ENCODE results near the gene IQSEC1. TPM values are rescaled to one million over a fixed set of nuclear protein-coding genes. Genes with fewer than 3 reads are reported as not detected.

The IQSEC1 gene
- total and polyA plus RNA-seq, 9 of the 15 experiments (the other 6 are each of a cell fraction or from before 2014, with no cell fraction given), result 0.56 to 39.0 (median 6.8) TPM

DNA sequence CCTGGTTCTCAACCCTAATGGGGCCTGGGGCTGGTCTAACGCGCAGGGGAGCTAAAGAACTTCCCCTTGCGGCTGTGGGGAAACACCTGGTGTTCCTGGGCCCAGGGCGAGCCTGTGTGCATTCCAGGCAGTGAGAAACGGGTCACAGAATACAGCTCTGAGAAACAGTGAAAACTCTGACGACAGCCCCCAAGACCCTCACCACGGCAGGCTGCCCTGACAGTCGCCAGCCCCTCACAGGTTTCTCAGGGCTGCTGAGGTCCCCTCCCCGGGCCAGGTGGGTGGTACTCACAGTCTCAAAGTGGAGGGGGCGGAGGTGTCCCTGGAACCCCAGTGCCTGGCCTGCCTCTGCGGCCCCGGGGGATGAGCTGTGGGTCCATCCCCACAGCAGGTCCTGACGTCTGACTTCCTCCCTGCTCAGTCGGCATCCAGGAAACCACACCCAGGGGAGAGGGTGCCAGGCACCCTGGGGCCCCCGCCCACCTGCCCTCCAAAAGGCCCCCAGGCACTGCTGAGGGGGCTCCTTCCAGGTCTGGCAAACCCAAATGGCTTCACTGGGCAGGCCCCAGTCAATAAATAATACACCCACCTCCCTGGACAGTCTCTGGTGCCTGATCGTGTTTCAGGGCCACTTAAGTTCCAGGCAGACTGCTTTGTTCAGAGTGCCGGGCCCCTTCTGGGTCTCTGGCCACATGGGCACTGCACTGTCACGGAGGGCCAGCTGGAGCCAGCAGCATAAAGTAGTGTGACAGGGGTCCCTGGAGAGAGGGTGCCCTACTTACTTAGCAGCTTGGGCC is 57.7 kb downstream of the IQSEC1 start:
- in situ Hi-C loops (cut with MboI), result no loop called here
- no peak for FAIRE-seq
- no TSS peak for BruUV-seq (replicated peaks)
- Histone ChIP-seq H3K27ac (ENCODE audit: extremely low read depth, low read depth, low read length) (no peak overlapping the region), H2AFZ (ENCODE audit: low read depth, low read length) (no peak overlapping the region), H4K20me1 (replicated peaks; ENCODE audit: control insufficient read depth, insufficient read depth, low read length) (no peaks in the 10 kb centered on the region), H3K79me2 (ENCODE audit: control insufficient read depth, insufficient read depth, low read length) (no peaks in the 10 kb centered on the region), H3K4me3 (no peak overlapping the region), H3K4me1 (replicated peaks in 1 of 2; ENCODE audit: control insufficient read depth in 2 of 2, insufficient read depth in 2 of 2, low read length in 2 of 2) (peaks cover 50 to 77% of the 10 kb centered on the region in 2 experiments), H3K27me3 (ENCODE audit: control insufficient read depth in 2 of 2, insufficient read depth in 2 of 2, low read length in 2 of 2) (no peaks in the 10 kb centered on the region; a peak in 1 of 5 replicates), H3K4me2 (ENCODE audit: insufficient read depth, low read length) (no peak overlapping the region), H3K9ac (ENCODE audit: insufficient read depth in 1 of 2, low read depth in 2 of 2, low read length in 2 of 2) (peak overlapping the region in 1 of 2 experiments; percentile 79; a peak in 2 of 4 replicates), H3K9me3 (replicated peaks; ENCODE audit: control insufficient read depth, insufficient read depth, low read depth, low read length) (no peaks in the 10 kb centered on the region), H3K9me1 (ENCODE audit: control insufficient read depth, insufficient read depth, low read length) (no peaks in the 10 kb centered on the region), H3K36me3 (ENCODE audit: control insufficient read depth, insufficient read depth, low read length) (no peaks in the 10 kb centered on the region)
- DNase-seq (ENCODE audit: extremely low read depth in 1 of 4, low spot score in 3 of 4), result no peak
- ChIA-PET POLR2A (interaction anchor here (0.6 to 1.3 kb wide), 5 partner anchors 13 to 417 kb away, joined by 3 read pairs; no protein-coding TSS in a partner anchor), CTCF (ENCODE audit: low intra/inter-chr PET ratio) (no interaction called here)
- intact Hi-C loops (cut with micrococcal nuclease), result no loop called here
- 64% methylated on average over 18 of the region's 18 CpGs for WGBS (ENCODE audit: insufficient coverage, low coverage, missing lambda C conversion rate)
- ATAC-seq, result no peak
- TF ChIP-seq SPI1 (IDR thresholded peaks at IDR 0.05; ENCODE audit: borderline replicate concordance, low read depth, low read length) (0 out of 2 replicates have a peak, but pooled peaks have one; percentile 21), ZZZ3 (IDR thresholded peaks at IDR 0.05) (no peak), SLC30A9 (CRISPR knock-in tag; IDR thresholded peaks at IDR 0.05) (no peak), DMBX1 (CRISPR knock-in tag; IDR thresholded peaks at IDR 0.05; ENCODE audit: borderline replicate concordance) (no peak), ZNF507 (tag; conservative IDR thresholded peaks at IDR 0.05) (no peak), FOXA3 (CRISPR knock-in tag; conservative IDR thresholded peaks at IDR 0.05 in 1 of 2, IDR thresholded peaks at IDR 0.05 in 1 of 2) (0 out of 4 replicates have a peak, but pooled peaks of 1 of the 2 experiments have one; percentile 12), HNRNPH1 (optimal IDR thresholded peaks at IDR 0.05; ENCODE audit: low read depth, low read length) (no peak)
- TF ChIP-seq, protein P1, sequence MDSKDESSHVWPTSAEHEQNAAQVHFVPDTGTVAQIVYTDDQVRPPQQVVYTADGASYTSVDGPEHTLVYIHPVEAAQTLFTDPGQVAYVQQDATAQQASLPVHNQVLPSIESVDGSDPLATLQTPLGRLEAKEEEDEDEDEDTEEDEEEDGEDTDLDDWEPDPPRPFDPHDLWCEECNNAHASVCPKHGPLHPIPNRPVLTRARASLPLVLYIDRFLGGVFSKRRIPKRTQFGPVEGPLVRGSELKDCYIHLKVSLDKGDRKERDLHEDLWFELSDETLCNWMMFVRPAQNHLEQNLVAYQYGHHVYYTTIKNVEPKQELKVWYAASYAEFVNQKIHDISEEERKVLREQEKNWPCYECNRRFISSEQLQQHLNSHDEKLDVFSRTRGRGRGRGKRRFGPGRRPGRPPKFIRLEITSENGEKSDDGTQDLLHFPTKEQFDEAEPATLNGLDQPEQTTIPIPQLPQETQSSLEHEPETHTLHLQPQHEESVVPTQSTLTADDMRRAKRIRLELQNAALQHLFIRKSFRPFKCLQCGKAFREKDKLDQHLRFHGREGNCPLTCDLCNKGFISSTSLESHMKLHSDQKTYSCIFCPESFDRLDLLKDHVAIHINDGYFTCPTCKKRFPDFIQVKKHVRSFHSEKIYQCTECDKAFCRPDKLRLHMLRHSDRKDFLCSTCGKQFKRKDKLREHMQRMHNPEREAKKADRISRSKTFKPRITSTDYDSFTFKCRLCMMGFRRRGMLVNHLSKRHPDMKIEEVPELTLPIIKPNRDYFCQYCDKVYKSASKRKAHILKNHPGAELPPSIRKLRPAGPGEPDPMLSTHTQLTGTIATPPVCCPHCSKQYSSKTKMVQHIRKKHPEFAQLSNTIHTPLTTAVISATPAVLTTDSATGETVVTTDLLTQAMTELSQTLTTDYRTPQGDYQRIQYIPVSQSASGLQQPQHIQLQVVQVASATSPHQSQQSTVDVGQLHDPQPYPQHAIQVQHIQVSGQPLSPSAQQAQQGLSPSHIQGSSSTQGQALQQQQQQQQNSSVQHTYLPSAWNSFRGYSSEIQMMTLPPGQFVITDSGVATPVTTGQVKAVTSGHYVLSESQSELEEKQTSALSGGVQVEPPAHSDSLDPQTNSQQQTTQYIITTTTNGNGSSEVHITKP (IDR thresholded peaks at IDR 0.05; ENCODE audit: partially characterized antibody), result no peak
- TF ChIP-seq, protein P2, sequence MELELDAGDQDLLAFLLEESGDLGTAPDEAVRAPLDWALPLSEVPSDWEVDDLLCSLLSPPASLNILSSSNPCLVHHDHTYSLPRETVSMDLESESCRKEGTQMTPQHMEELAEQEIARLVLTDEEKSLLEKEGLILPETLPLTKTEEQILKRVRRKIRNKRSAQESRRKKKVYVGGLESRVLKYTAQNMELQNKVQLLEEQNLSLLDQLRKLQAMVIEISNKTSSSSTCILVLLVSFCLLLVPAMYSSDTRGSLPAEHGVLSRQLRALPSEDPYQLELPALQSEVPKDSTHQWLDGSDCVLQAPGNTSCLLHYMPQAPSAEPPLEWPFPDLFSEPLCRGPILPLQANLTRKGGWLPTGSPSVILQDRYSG (tag; conservative IDR thresholded peaks at IDR 0.05; ENCODE audit: low read depth), result no peak
- TF ChIP-seq, protein P3, sequence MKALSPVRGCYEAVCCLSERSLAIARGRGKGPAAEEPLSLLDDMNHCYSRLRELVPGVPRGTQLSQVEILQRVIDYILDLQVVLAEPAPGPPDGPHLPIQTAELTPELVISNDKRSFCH (CRISPR knock-in tag; IDR thresholded peaks at IDR 0.05), result no peak
- TF ChIP-seq, protein P3 (tag; IDR thresholded peaks at IDR 0.05), result no peak
- TF ChIP-seq, protein P4, sequence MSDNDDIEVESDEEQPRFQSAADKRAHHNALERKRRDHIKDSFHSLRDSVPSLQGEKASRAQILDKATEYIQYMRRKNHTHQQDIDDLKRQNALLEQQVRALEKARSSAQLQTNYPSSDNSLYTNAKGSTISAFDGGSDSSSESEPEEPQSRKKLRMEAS (CRISPR knock-in tag; IDR thresholded peaks at IDR 0.05), result 0 out of 2 replicates have a peak, but pooled peaks have one; percentile 11
- TF ChIP-seq, protein P5, sequence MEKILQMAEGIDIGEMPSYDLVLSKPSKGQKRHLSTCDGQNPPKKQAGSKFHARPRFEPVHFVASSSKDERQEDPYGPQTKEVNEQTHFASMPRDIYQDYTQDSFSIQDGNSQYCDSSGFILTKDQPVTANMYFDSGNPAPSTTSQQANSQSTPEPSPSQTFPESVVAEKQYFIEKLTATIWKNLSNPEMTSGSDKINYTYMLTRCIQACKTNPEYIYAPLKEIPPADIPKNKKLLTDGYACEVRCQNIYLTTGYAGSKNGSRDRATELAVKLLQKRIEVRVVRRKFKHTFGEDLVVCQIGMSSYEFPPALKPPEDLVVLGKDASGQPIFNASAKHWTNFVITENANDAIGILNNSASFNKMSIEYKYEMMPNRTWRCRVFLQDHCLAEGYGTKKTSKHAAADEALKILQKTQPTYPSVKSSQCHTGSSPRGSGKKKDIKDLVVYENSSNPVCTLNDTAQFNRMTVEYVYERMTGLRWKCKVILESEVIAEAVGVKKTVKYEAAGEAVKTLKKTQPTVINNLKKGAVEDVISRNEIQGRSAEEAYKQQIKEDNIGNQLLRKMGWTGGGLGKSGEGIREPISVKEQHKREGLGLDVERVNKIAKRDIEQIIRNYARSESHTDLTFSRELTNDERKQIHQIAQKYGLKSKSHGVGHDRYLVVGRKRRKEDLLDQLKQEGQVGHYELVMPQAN (IDR thresholded peaks at IDR 0.05; ENCODE audit: borderline replicate concordance), result no peak
